AG04450 (cell line): ENCODE data around the gene PGM1. TPM values are rescaled to one million over a fixed set of nuclear protein-coding genes. Genes with fewer than 3 reads are reported as not detected.
A peak's percentile ranks its signal among the peaks of the same experiment; 100 is the strongest.

ENCODE experiments used
- CTCF ChIA-PET: fragments of 300-600, 350-600 bp; formaldehyde crosslinking; extraction: SDS; loops from one replicate; lab custom pipeline; 2022; ENCODE audit warnings: antibody characterized with exemption, inconsistent platforms; lab: Charles Lee
- POLR2A ChIA-PET: fragments of 350-600 bp; formaldehyde crosslinking; extraction: SDS; loops from one replicate; lab custom pipeline; 2021; ENCODE audit warnings: antibody characterized with exemption, inconsistent platforms; lab: Yijun Ruan, JAX
- DNase-seq: peaks from one replicate; pipeline ENCODE4 v3.0.0-alpha.2; 2011; ENCODE audit warnings: low read depth, low spot score
- H3K27ac ChIP-seq: one replicate; pipeline ENCODE4 v1.5.1; 2012; ENCODE audit warnings: low read depth, low read length, control low read depth
- H3K27me3 ChIP-seq: one replicate; pipeline ENCODE4 v1.6.0; 2012; ENCODE audit warnings: low read length; ENCODE audit not compliant: control insufficient read depth, insufficient read depth
- H3K4me3 ChIP-seq: 2 replicates; pipeline ENCODE4 v1.5.1; 2011; ENCODE audit warnings: mild to moderate bottlenecking, low read depth, low read length, control low read depth
- H3K9me3 ChIP-seq: 2 replicates; pipeline ENCODE4 v1.5.1; 2012; ENCODE audit warnings: low read length; ENCODE audit not compliant: control insufficient read depth, insufficient read depth
- CTCF ChIP-seq: IDR thresholded peaks from 2 replicates; pipeline ENCODE4 v1.5.1; 2011; ENCODE audit warnings: low read depth, low read length, control low read depth, inconsistent platforms
- polyA minus RNA-seq: library from RNA; depleted of rRNA, polyadenylated mRNA; stranded (reverse); fragments of >200 nt; gene quantifications from 2 replicates; pipeline ENCODE4 v1.2.3, GENCODE V29; 2011; rRNA and poly(A)+ RNA removed
- polyA plus RNA-seq: library from polyadenylated mRNA; depleted of rRNA; stranded (reverse); fragments of >200 nt; gene quantifications from 2 replicates; pipeline ENCODE4 v1.2.3, GENCODE V29; 2011; rRNA removed

PGM1 gene
- 25.0 and 32.5 TPM in 2 replicates for polyA plus RNA-seq
- 30.6 and 31.5 TPM in 2 replicates for polyA minus RNA-seq

DNA sequence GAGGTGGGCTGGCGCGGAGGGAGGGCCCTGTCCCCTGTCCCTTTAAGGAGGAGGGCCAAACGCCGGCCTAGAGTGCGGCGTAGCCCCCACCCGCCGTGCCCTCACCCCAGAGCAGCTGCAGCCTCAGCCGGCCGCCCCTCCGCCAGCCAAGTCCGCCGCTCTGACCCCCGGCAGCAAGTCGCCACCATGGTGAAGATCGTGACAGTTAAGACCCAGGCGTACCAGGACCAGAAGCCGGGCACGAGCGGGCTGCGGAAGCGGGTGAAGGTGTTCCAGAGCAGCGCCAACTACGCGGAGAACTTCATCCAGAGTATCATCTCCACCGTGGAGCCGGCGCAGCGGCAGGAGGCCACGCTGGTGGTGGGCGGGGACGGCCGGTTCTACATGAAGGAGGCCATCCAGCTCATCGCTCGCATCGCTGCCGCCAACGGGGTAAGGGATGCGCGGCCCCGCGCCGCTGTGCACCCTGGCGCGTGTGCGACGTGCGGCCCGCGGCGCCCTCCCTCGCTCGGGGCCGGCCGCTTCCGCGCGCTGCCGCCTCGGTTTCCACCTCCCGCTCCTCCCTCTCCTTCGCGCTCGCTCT, at the start of gene PGM1:
Gene PGM1 (plus strand): TSS at position 109 of the 583 bp plus-strand sequence. CDS start 78 bp downstream, at position 187.
- Histone ChIP-seq H3K4me3 (peak within 1 kb of the TSS; percentile 81), H3K27ac (peak within 1 kb of the TSS; percentile 68), H3K27me3 (no peaks in the 10 kb centered on the region), H3K9me3 (no peaks in the 10 kb centered on the region; the same call in 1 of the 2 replicates)
- POLR2A ChIA-PET, result no interaction called here
- CTCF ChIA-PET, result interaction anchor here (1.0 to 3.8 kb wide), 2 partner anchors 36 to 653 kb away, joined by 4 to 15 read pairs; no protein-coding TSS in a partner anchor
- TF ChIP-seq CTCF, result no peak
- peak; percentile 32 for DNase-seq

DNA sequence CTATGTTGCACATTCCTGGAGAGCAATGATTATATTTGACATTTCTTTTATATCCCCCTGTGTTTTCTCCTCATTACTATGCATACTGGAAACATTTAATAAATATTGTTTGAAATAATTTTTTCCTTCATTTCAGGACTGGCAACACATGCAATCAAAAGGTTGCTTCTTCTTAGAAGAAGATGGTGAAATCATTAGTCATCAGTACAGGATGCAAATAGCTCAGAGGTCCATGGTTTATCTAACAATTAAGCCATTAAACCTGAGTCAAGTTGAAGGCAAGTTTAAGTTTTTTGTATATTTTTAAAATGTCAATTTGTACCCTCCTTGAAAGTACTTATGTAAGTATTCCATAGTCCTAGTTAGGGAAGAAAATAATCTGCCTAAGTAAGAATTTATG, 47.4 kb upstream of the PGM1 start:
- Histone ChIP-seq H3K9me3 (no peaks in the 10 kb centered on the region), H3K4me3 (no peak overlapping the region), H3K27me3 (no peaks in the 10 kb centered on the region), H3K27ac (no peak overlapping the region)
- DNase-seq, result no peak
- TF ChIP-seq CTCF, result no peak
- POLR2A ChIA-PET, result no interaction called here
- CTCF ChIA-PET, result interaction anchor here (1.4 to 1.7 kb wide), 3 partner anchors 11 to 701 kb away, joined by 3 to 5 read pairs (median 3); no protein-coding TSS in a partner anchor

- Histone ChIP-seq H3K27me3 (no peaks in the 10 kb centered on the region), H3K27ac (no peak overlapping the region), H3K4me3 (no peak overlapping the region), H3K9me3 (no peaks in the 10 kb centered on the region)
- no peak for TF ChIP-seq CTCF
- ChIA-PET CTCF (interaction anchor here (0.7 to 1.7 kb wide), 2 partner anchors 9 to 10 kb away, joined by 3 read pairs; no protein-coding TSS in a partner anchor), POLR2A (no interaction called here)
- DNase-seq, result no peak
These were observed 45.5 kb upstream of the PGM1 start for GRCh38 chr1:63547621-63548294.

DNA sequence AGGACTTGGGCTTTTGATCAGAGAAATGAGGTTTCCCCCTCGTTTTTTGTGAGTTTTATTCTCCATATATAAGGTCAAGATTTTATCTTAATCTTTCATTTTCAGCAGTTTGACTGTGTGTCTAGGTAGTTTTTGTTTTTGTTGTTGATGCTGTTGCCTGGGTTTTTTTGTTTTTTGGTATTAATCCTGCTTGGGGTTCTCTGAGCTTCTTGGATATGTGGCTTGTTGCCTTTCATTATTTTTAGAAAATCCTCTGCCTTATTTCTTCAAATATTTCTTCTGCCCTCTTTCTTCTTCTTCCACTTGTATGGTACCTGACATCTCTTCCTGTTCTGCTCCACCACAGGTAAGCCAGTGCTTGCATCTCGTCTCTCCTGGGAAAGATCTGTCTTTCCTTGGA, 44.9 kb upstream of the PGM1 start:
- ChIA-PET POLR2A (no interaction called here), CTCF (interaction anchor here (0.7 to 1.7 kb wide), 2 partner anchors 8 to 9 kb away, joined by 3 read pairs; no protein-coding TSS in a partner anchor)
- Histone ChIP-seq H3K27me3 (no peaks in the 10 kb centered on the region), H3K4me3 (no peak overlapping the region), H3K27ac (no peak overlapping the region), H3K9me3 (no peaks in the 10 kb centered on the region)
- DNase-seq, result no peak
- no peak for TF ChIP-seq CTCF

- TF ChIP-seq CTCF, result no peak
- H3K27me3 ChIP-seq, result no peaks in the 10 kb centered on the region
- ChIA-PET CTCF (interaction anchor here (1.7 kb wide), 1 partner anchor 8 kb away, joined by 3 read pairs; no protein-coding TSS in a partner anchor), POLR2A (no interaction called here)
- no peak overlapping the region for H3K4me3 ChIP-seq
- DNase-seq, result no peak
- no peaks in the 10 kb centered on the region for H3K9me3 ChIP-seq
- H3K27ac ChIP-seq, result no peak overlapping the region
These were observed 44.3 kb upstream of the PGM1 start for GRCh38 chr1:63548877-63549276.
